ENCODE measurements around the gene LYZL4.

The LYZL4 gene

DNA sequence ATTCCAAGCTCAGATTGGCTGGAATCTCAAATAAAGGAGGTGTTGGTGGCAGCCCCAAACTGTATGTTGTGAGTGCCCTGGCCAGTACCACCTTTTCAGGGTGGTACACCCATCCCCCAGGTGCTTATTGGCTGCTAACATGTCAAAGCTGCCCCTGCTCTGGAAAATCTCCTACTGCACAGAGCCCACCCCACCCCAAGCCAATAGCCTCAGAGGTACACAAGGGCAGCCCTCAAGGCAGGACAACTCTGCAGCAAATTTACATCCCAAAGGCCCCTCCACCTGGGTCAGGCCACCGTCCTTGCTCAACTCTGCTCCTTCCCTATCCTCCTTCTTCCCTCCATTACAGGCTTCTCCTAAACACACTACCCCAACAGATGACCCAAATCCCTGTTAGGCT, 37.1 kb upstream of the LYZL4 start:
- Histone ChIP-seq H4K20me1 (ENCODE audit: low read depth, low read length) (no peaks in the 10 kb centered on the region), H2AFZ (ENCODE audit: low read depth, low read length, severe bottlenecking) (no peak overlapping the region), H3K4me2 (ENCODE audit: low read depth, low read length, poor library complexity, severe bottlenecking) (no peak overlapping the region), H3K9me2 (replicated peaks; ENCODE audit: insufficient read depth, low read length) (no peaks in the 10 kb centered on the region), H3K36me3 (ENCODE audit: low read length) (no peaks in the 10 kb centered on the region), H3K27ac (ENCODE audit: low read depth, low read length) (no peak overlapping the region), H3K9me3 (ENCODE audit: insufficient read depth, low read length) (no peaks in the 10 kb centered on the region), H3K9ac (ENCODE audit: low read length) (no peak overlapping the region), H3K4me3 (ENCODE audit: insufficient read depth, low read length, poor library complexity, severe bottlenecking) (no peak overlapping the region), H3K27me3 (ENCODE audit: low read length) (no peaks in the 10 kb centered on the region), H3K79me2 (ENCODE audit: insufficient read depth, low read length) (no peaks in the 10 kb centered on the region), H3F3A (ENCODE audit: insufficient read depth) (no peaks in the 10 kb centered on the region)
- TF ChIP-seq, protein P1, sequence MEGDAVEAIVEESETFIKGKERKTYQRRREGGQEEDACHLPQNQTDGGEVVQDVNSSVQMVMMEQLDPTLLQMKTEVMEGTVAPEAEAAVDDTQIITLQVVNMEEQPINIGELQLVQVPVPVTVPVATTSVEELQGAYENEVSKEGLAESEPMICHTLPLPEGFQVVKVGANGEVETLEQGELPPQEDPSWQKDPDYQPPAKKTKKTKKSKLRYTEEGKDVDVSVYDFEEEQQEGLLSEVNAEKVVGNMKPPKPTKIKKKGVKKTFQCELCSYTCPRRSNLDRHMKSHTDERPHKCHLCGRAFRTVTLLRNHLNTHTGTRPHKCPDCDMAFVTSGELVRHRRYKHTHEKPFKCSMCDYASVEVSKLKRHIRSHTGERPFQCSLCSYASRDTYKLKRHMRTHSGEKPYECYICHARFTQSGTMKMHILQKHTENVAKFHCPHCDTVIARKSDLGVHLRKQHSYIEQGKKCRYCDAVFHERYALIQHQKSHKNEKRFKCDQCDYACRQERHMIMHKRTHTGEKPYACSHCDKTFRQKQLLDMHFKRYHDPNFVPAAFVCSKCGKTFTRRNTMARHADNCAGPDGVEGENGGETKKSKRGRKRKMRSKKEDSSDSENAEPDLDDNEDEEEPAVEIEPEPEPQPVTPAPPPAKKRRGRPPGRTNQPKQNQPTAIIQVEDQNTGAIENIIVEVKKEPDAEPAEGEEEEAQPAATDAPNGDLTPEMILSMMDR (IDR thresholded peaks at IDR 0.05; ENCODE audit: insufficient read depth, low read length, poor library complexity, severe bottlenecking): no peak
- no peak for TF ChIP-seq EZH2phosphoT487 (conservative IDR thresholded peaks at IDR 0.05; ENCODE audit: low read length)

DNA sequence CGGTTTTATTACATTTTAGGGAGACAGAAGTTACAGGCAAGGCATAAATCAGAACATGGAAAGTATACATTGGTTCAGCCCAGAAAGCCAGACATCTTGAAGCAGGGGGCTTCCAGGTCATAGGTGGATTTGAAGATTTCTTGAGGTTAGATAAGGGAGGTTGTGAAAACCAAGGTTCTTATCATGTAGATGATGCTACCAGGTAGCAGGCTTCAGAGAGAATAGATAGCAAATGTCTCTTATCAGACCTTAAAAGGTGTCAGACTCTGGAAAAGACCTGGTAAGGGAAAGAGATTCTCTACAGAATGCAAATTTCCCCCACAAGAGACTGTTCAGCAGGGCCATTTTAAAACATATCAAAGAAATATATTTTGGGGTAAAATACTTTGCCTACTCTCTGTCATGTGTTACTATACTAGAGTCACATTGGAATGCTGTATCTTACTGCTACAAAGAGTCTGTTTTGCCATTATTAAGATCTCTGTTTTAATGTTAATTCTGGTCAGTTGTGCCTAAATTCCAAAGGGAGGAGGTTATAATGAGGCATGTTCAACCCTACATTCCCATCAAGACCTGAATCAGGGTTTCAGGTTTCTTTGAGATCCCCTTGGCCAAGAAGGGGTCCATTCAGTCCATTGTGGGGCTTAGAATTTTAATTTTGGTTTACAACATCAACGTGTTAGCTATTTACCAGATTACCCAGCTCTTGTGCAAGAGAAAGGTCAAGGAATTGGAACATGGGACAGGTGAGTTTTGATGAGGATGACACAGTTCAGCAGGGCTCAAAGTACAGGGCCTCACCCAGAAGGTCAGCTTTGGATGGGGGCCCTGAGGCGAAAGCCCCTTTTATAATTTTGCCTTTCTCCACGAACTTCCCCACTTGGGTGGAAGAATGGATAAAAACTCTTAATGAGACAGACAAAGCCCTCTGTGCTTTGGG, 36.0 kb upstream of the LYZL4 start:
- H3K27me3 ChIP-seq (ENCODE audit: low read length): no peaks in the 10 kb centered on the region
- H3F3A ChIP-seq (ENCODE audit: insufficient read depth): no peaks in the 10 kb centered on the region
- H3K4me2 ChIP-seq (ENCODE audit: low read depth, low read length, poor library complexity, severe bottlenecking): no peak overlapping the region
- H3K79me2 ChIP-seq (ENCODE audit: insufficient read depth, low read length): no peaks in the 10 kb centered on the region
- no peak overlapping the region for H2AFZ ChIP-seq (ENCODE audit: low read depth, low read length, severe bottlenecking)
- TF ChIP-seq, protein P1 (IDR thresholded peaks at IDR 0.05; ENCODE audit: insufficient read depth, low read length, poor library complexity, severe bottlenecking): no peak
- H3K9me2 ChIP-seq (replicated peaks; ENCODE audit: insufficient read depth, low read length): no peaks in the 10 kb centered on the region
- no peak overlapping the region for H3K9ac ChIP-seq (ENCODE audit: low read length)
- no peaks in the 10 kb centered on the region for H4K20me1 ChIP-seq (ENCODE audit: low read depth, low read length)
- H3K27ac ChIP-seq (ENCODE audit: low read depth, low read length): no peak overlapping the region
- H3K4me3 ChIP-seq (ENCODE audit: insufficient read depth, low read length, poor library complexity, severe bottlenecking): no peak overlapping the region
- no peaks in the 10 kb centered on the region for H3K36me3 ChIP-seq (ENCODE audit: low read length)
- no peaks in the 10 kb centered on the region for H3K9me3 ChIP-seq (ENCODE audit: insufficient read depth, low read length)

DNA sequence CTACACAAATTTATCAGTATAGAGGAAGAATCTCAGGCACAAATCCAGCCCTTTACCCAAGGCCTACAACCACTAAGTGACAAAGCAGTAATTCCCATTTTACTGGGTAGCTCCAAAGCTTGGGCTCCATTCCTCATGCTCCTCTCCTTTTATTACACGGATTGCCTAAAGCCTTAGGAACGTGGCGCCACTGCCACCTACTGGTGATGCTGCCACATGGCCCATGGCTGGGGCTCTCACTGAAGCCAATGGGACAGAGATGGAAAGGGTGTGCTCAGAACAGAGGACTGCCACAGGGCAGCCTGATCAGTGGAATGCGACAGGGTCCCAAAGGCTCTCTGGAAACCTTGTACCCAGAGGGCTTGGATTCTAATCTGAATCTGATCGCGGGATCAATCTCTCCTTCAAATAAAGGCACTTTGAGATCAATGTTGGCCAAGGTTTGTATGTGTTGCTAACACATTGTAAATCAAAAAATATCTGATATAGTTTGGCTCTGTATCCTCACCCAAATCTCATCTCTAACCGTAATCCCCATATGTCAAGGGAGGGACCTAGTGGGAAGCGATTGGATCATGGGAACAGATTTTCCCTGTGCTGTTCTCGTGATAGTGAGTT, 33.5 kb upstream of the LYZL4 start:
- Histone ChIP-seq H3K9me2 (replicated peaks; ENCODE audit: insufficient read depth, low read length) (no peaks in the 10 kb centered on the region), H3F3A (ENCODE audit: insufficient read depth) (no peaks in the 10 kb centered on the region), H3K4me2 (ENCODE audit: low read depth, low read length, poor library complexity, severe bottlenecking) (no peak overlapping the region), H3K36me3 (ENCODE audit: low read length) (no peaks in the 10 kb centered on the region), H3K27ac (ENCODE audit: low read depth, low read length) (no peak overlapping the region), H3K9ac (ENCODE audit: low read length) (no peak overlapping the region), H3K4me3 (ENCODE audit: insufficient read depth, low read length, poor library complexity, severe bottlenecking) (no peak overlapping the region), H3K27me3 (ENCODE audit: low read length) (no peaks in the 10 kb centered on the region), H3K79me2 (ENCODE audit: insufficient read depth, low read length) (no peaks in the 10 kb centered on the region), H2AFZ (ENCODE audit: low read depth, low read length, severe bottlenecking) (no peak overlapping the region), H3K9me3 (ENCODE audit: insufficient read depth, low read length) (no peaks in the 10 kb centered on the region), H4K20me1 (ENCODE audit: low read depth, low read length) (no peaks in the 10 kb centered on the region)
- TF ChIP-seq EZH2phosphoT487 (conservative IDR thresholded peaks at IDR 0.05; ENCODE audit: low read length): no peak
- TF ChIP-seq, protein P1 (IDR thresholded peaks at IDR 0.05; ENCODE audit: insufficient read depth, low read length, poor library complexity, severe bottlenecking): peak; percentile 92

All from SU-DHL-6 (cell line).